Measurements from ENCODE around the gene MAP2K5.

- TF ChIP-seq CTCF (IDR thresholded peaks at IDR 0.05), result no peak
- TF ChIP-seq POLR2A (IDR thresholded peaks at IDR 0.05), result no peak
Measured at GRCh38 chr15:67551207-67551743, 8.8 kb downstream of the MAP2K5 start.

Data from uterus (tissue), 2 donors.